Body of pancreas (tissue), 4 donors: ENCODE measurements around the gene NAPG.

ENCODE experiments used
- POLR2A ChIP-seq, 3 donors: fragments of 450-650 bp; IDR thresholded peaks; one replicate each; pipeline ENCODE4 v1.6.1; 2016; ENCODE audit warnings: antibody characterized with exemption in 3 of 3, mild to moderate bottlenecking in 2 of 3
- TF ChIP-seq, protein P1 (sequence below), 7 experiments: fragments of 450-650 bp in 4 of 7; fragments of 200-600 bp in 3 of 7; sonication (generic) in 3 of 7; IDR thresholded peaks; one replicate each; pipeline ENCODE4 v1.5.1; 2016 to 2019; ENCODE audit warnings: antibody characterized with exemption in 7 of 7

- TF ChIP-seq, protein P1, sequence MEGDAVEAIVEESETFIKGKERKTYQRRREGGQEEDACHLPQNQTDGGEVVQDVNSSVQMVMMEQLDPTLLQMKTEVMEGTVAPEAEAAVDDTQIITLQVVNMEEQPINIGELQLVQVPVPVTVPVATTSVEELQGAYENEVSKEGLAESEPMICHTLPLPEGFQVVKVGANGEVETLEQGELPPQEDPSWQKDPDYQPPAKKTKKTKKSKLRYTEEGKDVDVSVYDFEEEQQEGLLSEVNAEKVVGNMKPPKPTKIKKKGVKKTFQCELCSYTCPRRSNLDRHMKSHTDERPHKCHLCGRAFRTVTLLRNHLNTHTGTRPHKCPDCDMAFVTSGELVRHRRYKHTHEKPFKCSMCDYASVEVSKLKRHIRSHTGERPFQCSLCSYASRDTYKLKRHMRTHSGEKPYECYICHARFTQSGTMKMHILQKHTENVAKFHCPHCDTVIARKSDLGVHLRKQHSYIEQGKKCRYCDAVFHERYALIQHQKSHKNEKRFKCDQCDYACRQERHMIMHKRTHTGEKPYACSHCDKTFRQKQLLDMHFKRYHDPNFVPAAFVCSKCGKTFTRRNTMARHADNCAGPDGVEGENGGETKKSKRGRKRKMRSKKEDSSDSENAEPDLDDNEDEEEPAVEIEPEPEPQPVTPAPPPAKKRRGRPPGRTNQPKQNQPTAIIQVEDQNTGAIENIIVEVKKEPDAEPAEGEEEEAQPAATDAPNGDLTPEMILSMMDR (IDR thresholded peaks at IDR 0.05): no peak
- TF ChIP-seq POLR2A (IDR thresholded peaks at IDR 0.05): no peak
Measured at GRCh38 chr18:10590412-10590811, 64.6 kb downstream of the NAPG start.
